ENCODE measurements around the gene BOD1L1.

The BOD1L1 gene

GRCh38 chr4:13524504-13525243, 102.9 kb downstream of the BOD1L1 start:
- peak; percentile 31 for DNase-seq (ENCODE audit: low read depth)

GRCh38 chr4:13523591-13524503, 103.7 kb downstream of the BOD1L1 start:
- DNase-seq (ENCODE audit: low read depth), result no peak

GRCh38 chr4:13523105-13523477, 104.4 kb downstream of the BOD1L1 start:
- no peak for DNase-seq (ENCODE audit: low read depth)

GRCh38 chr4:13522282-13523104, 105.0 kb downstream of the BOD1L1 start:
- DNase-seq (ENCODE audit: low read depth), result no peak

GRCh38 chr4:13521047-13521446, 106.5 kb downstream of the BOD1L1 start:
- DNase-seq (ENCODE audit: low read depth), result no peak

Measured in amniotic epithelial cell (primary cell).